Kidney (tissue), 14 donors: ENCODE measurements around the gene TCF19. TPM values are rescaled to one million over a fixed set of nuclear protein-coding genes. Genes with fewer than 3 reads are reported as not detected.
A peak's percentile ranks its signal among the peaks of the same experiment; 100 is the strongest.

Experiments
- DNase-seq, 5 donors: peaks; one replicate each; pipeline ENCODE4 v3.0.0-alpha.2; 2013 to 2020
- FAIRE-seq: peaks from 2 replicates; lab custom pipeline; 2012; peaks lifted over from hg19 to GRCh38; lab: Jason Lieb, UNC
- H3K27ac ChIP-seq, 2 donors: one replicate each; pipeline ENCODE4 v1.7.0; 2013; ENCODE audit warnings: low read depth in 2 of 2, low read length in 2 of 2, inconsistent platforms in 1 of 2
- H3K27me3 ChIP-seq: one replicate; pipeline ENCODE4 v1.7.1; 2013; ENCODE audit warnings: low read length, inconsistent platforms; ENCODE audit not compliant: control insufficient read depth, insufficient read depth
- H3K36me3 ChIP-seq, 3 donors: one replicate each; pipeline versions ENCODE4 v1.7.0 to v1.7.1; 2013; ENCODE audit warnings: low read length in 3 of 3, control low read depth in 1 of 3, inconsistent platforms in 1 of 3; ENCODE audit not compliant: insufficient read depth in 3 of 3, control insufficient read depth in 2 of 3
- H3K4me1 ChIP-seq, 3 donors: one replicate each; pipeline versions ENCODE4 v1.7.0 to v1.7.1; 2013; ENCODE audit warnings: low read length in 3 of 3, inconsistent platforms in 1 of 3, low read depth in 1 of 3; ENCODE audit not compliant: control insufficient read depth in 2 of 3, insufficient read depth in 2 of 3
- H3K4me3 ChIP-seq, 3 donors: one replicate each; pipeline versions ENCODE4 v1.7.0 to v1.8.1; 2013; ENCODE audit warnings: low read length in 3 of 3, control low read depth in 1 of 3, inconsistent platforms in 1 of 3
- H3K9ac ChIP-seq, 3 donors: one replicate each; pipeline versions ENCODE4 v1.7.0 to v1.7.1; 2013; ENCODE audit warnings: low read length in 3 of 3, control low read depth in 1 of 3, inconsistent platforms in 1 of 3
- H3K9me3 ChIP-seq, 3 donors: one replicate each; pipeline versions ENCODE4 v1.7.0 to v1.7.1; 2013; ENCODE audit warnings: low read length in 3 of 3, control low read depth in 1 of 3, inconsistent platforms in 1 of 3; ENCODE audit not compliant: control insufficient read depth in 2 of 3, insufficient read depth in 1 of 3
- intact Hi-C: fragments of 100-400 bp; cut with DNase I; formaldehyde crosslinking; loops from one replicate; pipeline ENCODE4 v1.11.1; 2022
- polyA plus RNA-seq: library from polyadenylated mRNA; stranded (reverse); fragments of 350-450 nt; fragmentation: Illumina TruSeq; extraction: RNeasy Lipid Tissue Mini Kit (QIAGEN cat#74804); gene quantifications from one replicate; pipeline ENCODE4 v1.2.3, GENCODE V29; 2014; ENCODE audit warnings: low read depth, low replicate concordance; ENCODE audit not compliant: insufficient read depth
- total RNA-seq: library from RNA; stranded (reverse); fragmentation: NEBNext Ultra II Directional; extraction: Animal tissue kit (Norgen Biotek cat#: 25700); gene quantifications from one replicate; pipeline ENCODE4 v1.2.1, GENCODE V29; 2021
- TF ChIP-seq, protein P1 (sequence below): IDR thresholded peaks from 3 replicates; pipeline ENCODE4 v1.5.1; 2012; ENCODE audit warnings: mild to moderate bottlenecking, moderate library complexity, borderline replicate concordance; ENCODE audit not compliant: insufficient read depth; ENCODE audit errors: extremely low read depth
- donor health status: control.
- donor health status: control.
- donor health status: control.
- donor health status: control.
- donor health status: control.
- donor health status: DM: yes; HTN: yes; CAD: no.
- donor health status: Normal renal cell carcinoma (clear cell type).

Gene TCF19
- total and polyA plus RNA-seq, 2 donors from 2014 or later = 5.1 to 7.1 TPM

DNA sequence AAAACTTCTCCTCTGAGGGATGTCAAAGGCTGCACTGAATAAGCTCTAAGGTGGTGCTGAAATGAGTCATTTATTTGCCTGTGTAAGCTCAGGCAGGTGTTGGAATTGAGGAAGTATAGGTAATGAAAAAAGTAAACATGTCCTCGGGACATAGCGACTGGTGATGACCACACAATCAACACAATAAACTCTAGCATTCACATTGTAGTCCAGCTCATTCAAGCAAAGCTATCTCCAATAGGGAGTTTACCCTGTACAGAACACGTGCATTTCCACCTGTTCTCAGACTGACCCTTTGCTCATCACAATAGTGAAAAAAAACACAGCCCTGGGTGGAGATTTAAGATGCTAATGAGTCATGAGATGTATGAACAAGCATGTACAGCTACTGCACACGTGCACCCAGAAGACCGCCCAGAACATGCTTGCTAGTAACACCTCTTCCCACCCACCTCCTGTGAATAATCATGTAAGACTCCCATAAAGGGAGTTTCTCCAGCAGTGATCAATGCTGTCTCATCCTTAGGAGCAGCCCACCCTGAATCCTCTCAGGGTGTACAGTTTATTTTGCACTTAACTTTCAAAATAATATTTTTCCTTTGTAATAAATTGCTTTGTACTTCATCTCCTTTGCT, 45.1 kb downstream of the TCF19 start:
- intact Hi-C loops = loop anchor here (10.0 kb wide), 1 partner anchor 161 kb away; no protein-coding TSS in a partner anchor
- H3K4me1 ChIP-seq = peaks cover 0 to 14% (median 9%) of the 10 kb centered on the region in 3 donors
- DNase-seq (peak in 2 of 5 donors; percentile 22 to 38), FAIRE-seq (no peak)
- peaks cover 0 to 3% (median 0%) of the 10 kb centered on the region in 3 donors for H3K9me3 ChIP-seq
- peak overlapping the region in 1 of 3 donors; percentile 65 for H3K9ac ChIP-seq
- TF ChIP-seq, protein P1, sequence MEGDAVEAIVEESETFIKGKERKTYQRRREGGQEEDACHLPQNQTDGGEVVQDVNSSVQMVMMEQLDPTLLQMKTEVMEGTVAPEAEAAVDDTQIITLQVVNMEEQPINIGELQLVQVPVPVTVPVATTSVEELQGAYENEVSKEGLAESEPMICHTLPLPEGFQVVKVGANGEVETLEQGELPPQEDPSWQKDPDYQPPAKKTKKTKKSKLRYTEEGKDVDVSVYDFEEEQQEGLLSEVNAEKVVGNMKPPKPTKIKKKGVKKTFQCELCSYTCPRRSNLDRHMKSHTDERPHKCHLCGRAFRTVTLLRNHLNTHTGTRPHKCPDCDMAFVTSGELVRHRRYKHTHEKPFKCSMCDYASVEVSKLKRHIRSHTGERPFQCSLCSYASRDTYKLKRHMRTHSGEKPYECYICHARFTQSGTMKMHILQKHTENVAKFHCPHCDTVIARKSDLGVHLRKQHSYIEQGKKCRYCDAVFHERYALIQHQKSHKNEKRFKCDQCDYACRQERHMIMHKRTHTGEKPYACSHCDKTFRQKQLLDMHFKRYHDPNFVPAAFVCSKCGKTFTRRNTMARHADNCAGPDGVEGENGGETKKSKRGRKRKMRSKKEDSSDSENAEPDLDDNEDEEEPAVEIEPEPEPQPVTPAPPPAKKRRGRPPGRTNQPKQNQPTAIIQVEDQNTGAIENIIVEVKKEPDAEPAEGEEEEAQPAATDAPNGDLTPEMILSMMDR = no peak
- H3K27me3 ChIP-seq = no peaks in the 10 kb centered on the region
- peak overlapping the region in 2 of 3 donors; percentile 69 to 92 for H3K4me3 ChIP-seq
- peak overlapping the region; percentile 43 to 82 for H3K27ac ChIP-seq
- no peaks in the 10 kb centered on the region for H3K36me3 ChIP-seq

DNA sequence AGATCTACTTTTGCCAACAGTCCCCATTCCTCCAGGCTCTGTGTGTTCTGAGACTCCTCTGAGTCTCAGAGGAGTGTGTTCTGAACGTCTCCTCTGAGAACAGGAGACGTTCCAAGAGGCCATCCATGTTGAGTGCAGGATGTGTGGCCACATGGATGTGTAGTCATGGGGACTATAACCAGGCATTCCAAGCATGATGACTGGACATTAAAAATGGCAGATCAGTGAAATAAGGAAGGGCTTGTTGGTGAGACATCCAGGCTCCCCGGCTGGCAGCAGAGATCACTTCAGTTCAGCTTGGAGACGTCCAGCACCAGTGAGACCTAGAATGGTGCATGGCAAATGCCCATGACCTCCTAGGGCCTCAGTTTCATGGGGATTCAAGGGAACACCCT, 46.4 kb downstream of the TCF19 start:
- H3K4me3 ChIP-seq = peak overlapping the region in 1 of 3 donors; percentile 69

DNA sequence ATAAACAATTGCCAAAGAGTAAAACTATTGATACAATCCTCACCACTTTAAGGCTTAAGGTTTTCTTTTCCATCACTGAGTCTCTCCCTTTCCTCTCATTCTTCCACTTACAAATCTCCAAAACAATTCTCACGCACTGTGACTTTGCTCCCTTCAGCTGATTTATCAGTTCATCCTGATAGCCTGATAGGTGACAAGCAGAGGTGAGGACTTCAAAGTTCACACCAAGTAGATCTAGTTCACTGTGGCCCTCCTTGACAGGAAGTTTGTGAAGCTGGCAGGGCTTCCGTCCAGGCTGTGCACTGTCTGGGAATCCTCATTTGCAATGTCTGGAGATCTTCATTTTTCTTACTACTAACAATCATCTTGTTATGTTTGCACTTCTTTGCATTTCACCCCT, 47.2 kb downstream of the TCF19 start:
- DNase-seq = no peak
- no peak overlapping the region for H3K4me3 ChIP-seq
- intact Hi-C loops = loop anchor here (10.0 kb wide), 1 partner anchor 159 kb away; no protein-coding TSS in a partner anchor
- H3K36me3 ChIP-seq = no peaks in the 10 kb centered on the region
- H3K4me1 ChIP-seq = peaks cover 0 to 14% (median 9%) of the 10 kb centered on the region in 3 donors
- no peaks in the 10 kb centered on the region for H3K9me3 ChIP-seq
- no peak for FAIRE-seq
- TF ChIP-seq, protein P1 = no peak
- no peaks in the 10 kb centered on the region for H3K27me3 ChIP-seq
- no peak overlapping the region for H3K27ac ChIP-seq
- H3K9ac ChIP-seq = no peak overlapping the region

More for the DNA sequence above, 46.4 kb downstream of the TCF19 start:
- H3K9ac ChIP-seq = no peak overlapping the region
- TF ChIP-seq, protein P1 = no peak
- H3K27ac ChIP-seq = peak overlapping the region in 1 of 2 donors; percentile 82
- no peaks in the 10 kb centered on the region for H3K27me3 ChIP-seq
- FAIRE-seq = no peak
- peaks cover 0 to 14% (median 9%) of the 10 kb centered on the region in 3 donors for H3K4me1 ChIP-seq
- intact Hi-C loops = loop anchor here (10.0 kb wide), 1 partner anchor 160 kb away; no protein-coding TSS in a partner anchor
- no peaks in the 10 kb centered on the region for H3K36me3 ChIP-seq
- H3K9me3 ChIP-seq = peaks cover 0 to 3% (median 0%) of the 10 kb centered on the region in 3 donors
- DNase-seq = no peak
